Measurements from ENCODE around the gene HIC1.

HIC1 gene

GRCh38 chr17:2025622-2026309 is 29.1 kb upstream of the HIC1 start:
- DNase-seq, result peak; percentile 70

GRCh38 chr17:2027528-2028233 is 27.2 kb upstream of the HIC1 start:
- DNase-seq, result peak; percentile 36

DNA sequence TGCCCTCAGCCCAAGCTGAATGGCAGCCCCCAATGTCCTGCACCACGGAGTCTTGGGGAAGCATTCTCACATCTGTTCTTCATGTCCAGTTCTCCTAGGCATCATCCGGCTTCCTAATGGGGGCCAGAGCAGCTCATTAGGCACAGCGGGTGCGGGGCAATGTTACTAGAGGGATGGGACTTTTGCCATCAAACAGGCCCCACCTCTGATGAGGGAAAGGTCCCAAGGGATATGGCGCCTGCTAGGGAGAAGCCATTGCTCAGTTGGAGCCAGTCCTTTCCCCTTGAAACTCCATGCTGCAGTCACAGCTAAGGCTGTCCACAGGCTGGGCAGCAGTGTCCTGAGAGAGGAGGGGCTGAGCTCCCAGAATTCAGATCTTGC is 26.7 kb upstream of the HIC1 start:
- no peak for DNase-seq

DNA sequence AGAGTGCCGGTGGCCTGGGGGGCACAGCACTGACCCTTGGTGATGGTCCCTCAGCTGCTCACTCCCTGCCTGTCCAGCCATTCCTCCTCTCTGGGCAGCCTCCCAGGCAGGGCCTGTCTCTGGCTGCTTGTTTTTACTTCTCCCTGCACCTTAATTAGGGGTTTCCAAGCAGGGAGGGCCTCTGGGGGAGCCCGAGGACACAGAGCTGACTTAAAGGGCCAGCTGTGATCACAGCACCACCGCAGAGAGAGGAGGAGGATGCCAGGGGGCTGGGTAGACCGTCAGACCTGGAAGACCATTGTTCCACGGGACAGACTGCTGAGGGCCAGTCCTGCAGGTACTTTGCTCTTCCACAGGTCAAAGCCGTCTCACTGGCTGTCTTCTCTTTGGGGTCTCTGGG is 26.2 kb upstream of the HIC1 start:
- DNase-seq, result no peak

- DNase-seq, result peak; percentile 91
These were observed 24.8 kb upstream of the HIC1 start, which contains the start of gene DPH1 for GRCh38 chr17:2029911-2030778. TSS of gene DPH1 (plus strand) at chr17:2030153. CDS start at chr17:2030170, 17 bp downstream.

DNA sequence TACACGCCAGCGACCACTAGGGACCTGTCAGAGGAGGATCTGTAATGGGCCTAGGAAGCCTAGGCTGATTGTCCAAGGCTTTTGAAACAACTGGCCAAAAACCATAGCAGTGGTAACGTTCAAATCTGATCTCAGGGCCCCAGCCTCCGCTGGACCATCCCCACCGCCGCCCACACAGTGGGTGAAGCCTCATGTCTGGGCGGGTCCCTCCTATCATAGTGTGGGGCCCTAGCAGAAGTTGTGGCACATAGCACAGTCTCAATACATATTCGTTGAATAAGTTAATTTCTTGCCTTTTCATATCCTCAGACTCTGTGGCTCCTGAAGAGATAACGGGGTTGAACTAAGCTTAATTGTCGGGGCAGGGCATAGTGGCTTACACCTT is 24.1 kb upstream of the HIC1 start:
- no peak for DNase-seq

- peak; percentile 56 for DNase-seq
These were observed 21.8 kb upstream of the HIC1 start for GRCh38 chr17:2033153-2033552.

- peak; percentile 89 for DNase-seq
These were observed 20.7 kb upstream of the HIC1 start for GRCh38 chr17:2034157-2034556.

GRCh38 chr17:2034806-2035540 is 19.9 kb upstream of the HIC1 start:
- peak; percentile 99 for DNase-seq

DNA sequence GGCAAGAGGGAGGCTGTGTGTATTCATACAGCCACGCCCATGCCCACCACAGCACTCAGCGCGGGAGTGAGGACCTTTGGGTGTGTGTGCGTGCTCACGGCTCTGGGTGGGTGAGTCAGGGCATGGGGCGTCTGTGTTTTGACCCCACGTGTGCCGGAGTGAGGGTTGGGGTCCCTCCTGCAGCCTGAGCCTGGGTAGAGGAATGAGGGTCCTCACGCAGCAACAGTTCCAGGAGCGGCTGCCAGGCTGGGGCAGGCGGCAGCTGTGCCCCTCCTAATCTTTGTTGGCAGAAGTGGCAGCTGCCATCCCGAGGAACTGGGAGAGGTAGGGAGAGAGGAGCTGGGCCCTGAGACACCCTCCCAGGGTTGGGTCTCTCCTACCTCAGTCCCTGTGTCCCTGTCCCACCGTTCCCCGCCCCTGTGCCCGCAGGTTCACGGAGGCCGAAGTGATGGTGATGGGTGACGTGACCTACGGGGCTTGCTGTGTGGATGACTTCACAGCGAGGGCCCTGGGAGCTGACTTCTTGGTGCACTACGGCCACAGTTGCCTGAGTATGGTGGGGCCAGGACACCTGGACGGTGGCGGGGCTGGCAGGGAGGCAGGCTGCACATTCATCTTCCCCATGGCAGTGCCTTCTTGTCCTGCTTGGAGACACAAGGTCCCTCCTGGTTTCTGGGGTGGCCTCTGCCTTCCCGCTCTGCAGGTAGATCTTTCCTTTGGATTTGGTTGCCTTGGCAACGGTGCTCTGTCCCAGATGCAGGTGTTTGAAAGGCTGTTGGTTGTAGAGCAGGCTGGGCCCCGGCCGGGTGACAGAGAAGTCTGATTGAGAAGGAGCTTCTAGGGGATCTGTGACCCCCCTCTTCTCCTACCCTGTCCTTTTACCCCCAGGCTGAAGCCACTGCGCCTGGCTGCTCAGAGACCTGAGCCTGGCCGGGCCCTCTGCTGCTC is 19.1 kb upstream of the HIC1 start:
- DNase-seq, result no peak

DNA sequence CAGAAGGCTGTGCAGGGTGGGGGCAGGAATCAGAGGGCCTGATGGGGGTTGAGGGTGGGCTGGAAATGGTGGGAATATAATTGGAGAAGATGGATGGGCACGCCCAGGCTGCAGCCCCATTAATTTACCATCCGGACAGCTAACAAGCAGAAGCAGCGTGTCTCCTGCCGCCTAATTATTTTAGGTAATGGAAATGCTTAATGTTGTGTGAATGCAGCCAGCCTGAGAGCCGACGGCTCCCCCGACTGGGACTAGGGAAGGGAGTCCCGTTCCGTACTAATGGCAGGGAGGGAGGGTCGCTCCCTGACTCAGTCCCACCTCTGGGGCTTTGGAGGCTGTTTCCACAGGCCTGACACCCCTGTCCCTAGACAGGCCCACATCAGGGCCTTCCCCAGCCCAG is 17.7 kb upstream of the HIC1 start:
- no peak for DNase-seq

DNA sequence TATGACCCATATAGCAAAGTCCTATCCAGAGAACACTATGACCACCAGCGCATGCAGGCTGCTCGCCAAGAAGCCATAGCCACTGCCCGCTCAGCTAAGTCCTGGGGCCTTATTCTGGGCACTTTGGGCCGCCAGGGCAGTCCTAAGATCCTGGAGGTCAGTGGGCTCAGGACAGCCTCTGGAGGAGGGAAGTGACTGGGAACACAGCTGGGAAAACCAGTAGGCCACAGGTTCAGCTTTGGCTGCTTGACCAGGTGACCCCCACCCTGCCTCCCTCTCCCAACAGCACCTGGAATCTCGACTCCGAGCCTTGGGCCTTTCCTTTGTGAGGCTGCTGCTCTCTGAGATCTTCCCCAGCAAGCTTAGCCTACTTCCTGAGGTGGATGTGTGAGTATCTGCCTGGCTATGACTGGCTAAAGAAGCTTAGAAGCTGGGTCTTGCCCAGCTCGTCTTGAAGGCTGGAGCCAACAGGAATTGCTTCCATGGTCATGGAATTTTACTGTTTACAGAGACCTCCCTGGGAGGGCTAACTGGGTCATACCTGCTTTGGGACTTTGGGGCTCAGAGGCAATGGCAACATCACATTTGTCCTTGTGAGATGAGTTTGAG is 14.6 kb upstream of the HIC1 start:
- no peak for DNase-seq

DNA sequence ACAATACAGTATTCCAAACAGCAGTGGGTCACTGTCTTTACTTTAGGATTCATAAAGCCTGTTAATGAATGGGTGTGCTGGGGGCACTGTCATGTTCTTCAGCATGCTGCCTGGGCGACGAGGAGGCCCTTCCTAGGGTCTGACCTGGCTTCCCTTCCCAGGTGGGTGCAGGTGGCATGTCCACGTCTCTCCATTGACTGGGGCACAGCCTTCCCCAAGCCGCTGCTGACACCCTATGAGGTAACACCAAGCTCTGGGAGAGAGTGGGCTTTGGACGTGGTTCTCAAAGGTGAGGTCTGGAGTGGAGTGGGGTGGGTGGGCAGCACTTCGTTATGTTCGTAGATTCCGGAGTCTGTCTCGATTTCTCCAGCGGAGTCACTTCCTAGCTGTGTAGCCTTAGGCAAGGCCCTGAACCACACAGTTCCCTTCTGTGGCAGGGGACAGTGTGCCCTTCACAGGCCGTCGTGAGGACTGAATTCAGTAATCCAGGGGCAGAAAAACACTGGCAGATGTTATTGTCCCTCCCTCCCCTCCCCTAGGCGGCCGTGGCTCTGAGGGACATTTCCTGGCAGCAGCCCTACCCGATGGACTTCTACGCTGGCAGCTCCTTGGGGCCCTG is 13.9 kb upstream of the HIC1 start:
- no peak for DNase-seq

DNA sequence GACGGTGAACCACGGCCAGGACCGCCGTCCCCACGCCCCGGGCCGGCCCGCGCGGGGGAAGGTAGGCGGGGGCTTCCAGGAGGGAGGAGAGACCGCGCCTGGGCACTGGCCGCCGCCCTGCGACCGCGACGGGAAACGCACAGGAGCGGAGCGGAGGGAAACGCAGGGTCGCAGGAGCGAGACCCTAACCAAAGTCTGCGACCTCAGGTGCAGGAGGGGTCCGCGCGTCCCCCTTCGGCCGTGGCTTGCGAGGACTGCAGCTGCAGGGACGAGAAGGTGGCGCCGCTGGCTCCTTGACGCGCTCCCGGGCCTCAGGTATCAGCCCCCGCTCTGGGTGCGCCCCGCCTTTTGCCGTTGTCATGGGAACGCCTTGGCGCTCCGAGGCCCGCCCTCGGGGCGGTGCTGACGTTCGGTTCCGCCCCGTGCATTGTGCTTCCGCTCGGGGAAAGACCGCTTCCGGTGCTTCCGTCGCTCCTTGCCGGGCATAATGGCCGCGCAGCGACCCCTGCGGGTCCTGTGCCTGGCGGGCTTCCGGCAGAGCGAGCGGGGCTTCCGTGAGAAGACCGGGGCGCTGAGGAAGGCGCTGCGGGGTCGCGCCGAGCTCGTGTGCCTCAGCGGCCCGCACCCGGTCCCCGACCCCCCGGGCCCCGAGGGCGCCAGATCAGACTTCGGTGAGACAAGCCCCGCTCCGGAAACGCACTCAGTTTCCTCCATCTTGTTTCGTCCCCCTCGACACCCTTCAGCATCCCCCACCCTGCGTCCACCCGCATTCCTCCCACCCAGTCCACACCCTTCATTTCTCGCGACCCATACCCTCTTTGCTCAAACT is 13.1 kb upstream of the HIC1 start, which contains the start of gene OVCA2:
OVCA2 (plus strand) TSS at position 462 of the 829 bp plus-strand sequence; CDS start at position 488, 26 bp downstream.
- peak; percentile 94 for DNase-seq

- DNase-seq, result peak; percentile 53
These were observed 12.5 kb upstream of the HIC1 start for GRCh38 chr17:2042390-2042847.

- DNase-seq, result no peak
These were observed 12.0 kb upstream of the HIC1 start for GRCh38 chr17:2042933-2043332.

GRCh38 chr17:2043785-2044184 is 11.1 kb upstream of the HIC1 start:
- DNase-seq, result peak; percentile 72

- no peak for DNase-seq
These were observed 10.5 kb upstream of the HIC1 start for GRCh38 chr17:2044263-2044894.

DNA sequence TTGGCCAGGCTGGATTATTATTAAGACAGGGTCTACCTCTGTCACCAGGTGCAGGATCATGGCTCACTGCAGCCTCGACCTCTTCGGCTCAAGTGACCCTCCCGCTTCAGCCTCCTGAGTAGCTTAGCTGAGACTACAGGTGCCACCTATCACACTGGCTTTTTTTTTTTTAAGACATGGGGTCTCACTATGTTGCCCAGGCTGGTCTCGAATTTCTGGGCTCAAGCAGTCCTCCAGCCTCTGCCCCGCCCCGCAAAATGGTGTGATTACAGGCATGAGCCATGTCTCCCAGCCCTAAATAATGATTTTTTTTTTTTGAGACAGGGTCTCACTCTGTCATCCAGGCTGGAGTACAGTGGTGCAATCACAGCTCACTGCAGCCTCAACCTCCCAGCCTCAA is 7.3 kb upstream of the HIC1 start:
- DNase-seq, result no peak

All from fibroblast of skin of right biceps (primary cell).